Stimulated activated effector memory CD8-positive, alpha-beta T cell treated with anti-CD3 and anti-CD28 coated beads, Interleukin-12 subunit alpha, Interleukin-12 subunit beta, amount 100 ng/mL, for 72 hours (primary cell): ENCODE data around the gene PPM1J.

Source experiments
- ATAC-seq: fragments of 150-1000 bp; cut with Tn5 transposase; 2 replicates; pipeline ENCODE4 v1.10.0; 2021
- DNase-seq, 2 donors: peaks; one replicate each; pipeline ENCODE4 v3.0.0; 2021 to 2022; ENCODE audit warnings: low spot score in 2 of 2
- H3K27ac Mint-ChIP-seq: one replicate; pipeline ENCODE4 v1.8.0; 2022; ENCODE audit warnings: mild to moderate bottlenecking, mixed read lengths
- H3K36me3 Mint-ChIP-seq: one replicate; pipeline ENCODE4 v1.8.0; 2022; ENCODE audit warnings: mild to moderate bottlenecking, mixed read lengths
- H3K4me1 Mint-ChIP-seq: one replicate; pipeline ENCODE4 v1.8.0; 2022; ENCODE audit warnings: mixed read lengths
- H3K4me3 Mint-ChIP-seq: one replicate; pipeline ENCODE4 v1.8.0; 2022; ENCODE audit warnings: mild to moderate bottlenecking, mixed read lengths
- H3K9me3 Mint-ChIP-seq: one replicate; pipeline ENCODE4 v1.8.0; 2022; ENCODE audit warnings: mixed read lengths

The PPM1J gene

GRCh38 chr1:112672842-112673241 is 42.3 kb downstream of the PPM1J start:
- H3K4me3 Mint-ChIP-seq = no peak overlapping the region
- H3K9me3 Mint-ChIP-seq = no peaks in the 10 kb centered on the region
- H3K4me1 Mint-ChIP-seq = peaks cover 61% of the 10 kb centered on the region
- DNase-seq = no peak
- peak overlapping the region; percentile 99 for H3K27ac Mint-ChIP-seq
- no peak for ATAC-seq
- H3K36me3 Mint-ChIP-seq = peaks cover 72% of the 10 kb centered on the region

GRCh38 chr1:112672009-112672408 is 43.1 kb downstream of the PPM1J start:
- Mint-ChIP-seq H3K27ac (peak overlapping the region; percentile 77), H3K36me3 (peaks cover 80% of the 10 kb centered on the region), H3K4me1 (peaks cover 65% of the 10 kb centered on the region), H3K9me3 (no peaks in the 10 kb centered on the region), H3K4me3 (no peak overlapping the region)
- DNase-seq (no peak), ATAC-seq (no peak)

- Mint-ChIP-seq H3K27ac (peak overlapping the region; percentile 80), H3K4me1 (peaks cover 34% of the 10 kb centered on the region), H3K9me3 (no peaks in the 10 kb centered on the region), H3K4me3 (no peak overlapping the region), H3K36me3 (peaks cover 100% of the 10 kb centered on the region)
- peak; percentile 88 for ATAC-seq
- DNase-seq = no peak
Observed at GRCh38 chr1:112666946-112667345, 48.2 kb downstream of the PPM1J start.

- Mint-ChIP-seq H3K4me1 (peaks cover 34% of the 10 kb centered on the region), H3K9me3 (no peaks in the 10 kb centered on the region), H3K4me3 (no peak overlapping the region), H3K27ac (no peak overlapping the region), H3K36me3 (peaks cover 100% of the 10 kb centered on the region)
- DNase-seq (no peak), ATAC-seq (no peak)
Observed at GRCh38 chr1:112665857-112666256, 49.3 kb downstream of the PPM1J start.
